Thyroid gland (tissue), 4 donors: ENCODE data around the gene USP2. TPM values are rescaled to one million over a fixed set of nuclear protein-coding genes. Genes with fewer than 3 reads are reported as not detected.

Experiments
- DNase-seq, 2 donors: peaks; one replicate each; pipeline ENCODE4 v3.0.0-alpha.2; 2019
- H3K27ac ChIP-seq, 3 donors: fragments of 200-600 bp; sonication (generic); 1 replicate in 2 of 3; 2 replicates in 1 of 3; pipeline ENCODE4 v1.5.1; 2016 to 2019; ENCODE audit warnings: mild to moderate bottlenecking in 1 of 3, moderate library complexity in 1 of 3
- H3K27me3 ChIP-seq: fragments of 200-600 bp; sonication (generic); one replicate; pipeline ENCODE4 v1.5.1; 2019
- H3K36me3 ChIP-seq, 2 donors: fragments of 200-600 bp; sonication (generic); one replicate each; pipeline ENCODE4 v1.5.1; 2016 to 2019
- H3K4me1 ChIP-seq, 2 donors: fragments of 200-600 bp; sonication (generic); one replicate each; pipeline ENCODE4 v1.5.1; 2017 to 2019
- H3K4me3 ChIP-seq, 3 donors: fragments of 200-600 bp; sonication (generic); replicated peaks in 1 of 3; 1 replicate in 2 of 3; 2 replicates in 1 of 3; pipeline ENCODE4 v1.5.1; 2016; ENCODE audit warnings: mild to moderate bottlenecking in 1 of 3
- H3K9me3 ChIP-seq: fragments of 200-600 bp; sonication (generic); one replicate; pipeline ENCODE4 v1.5.1; 2017
- CTCF ChIP-seq, 6 experiments: fragments of 200-600 bp in 3 of 6; fragments of 450-650 bp in 3 of 6; sonication (generic) in 3 of 6; IDR thresholded peaks; one replicate each; pipeline ENCODE4 v1.5.1; 2016 to 2019; ENCODE audit warnings: antibody characterized with exemption in 6 of 6, mild to moderate bottlenecking in 2 of 6, inconsistent platforms in 1 of 6, moderate library complexity in 1 of 6
- POLR2A ChIP-seq, 2 donors: fragments of 450-650 bp; IDR thresholded peaks; one replicate each; pipeline ENCODE4 v1.6.1; 2017; ENCODE audit warnings: antibody characterized with exemption in 2 of 2, mild to moderate bottlenecking in 2 of 2, moderate library complexity in 1 of 2
- WGBS, 2 donors: methylation state at CpG; one replicate each; pipeline ENCODE4 v1.1.5; 2017; 5-methylcytosine and 5-hydroxymethylcytosine counted together
- intact Hi-C: fragments of 100-400 bp; cut with DNase I; formaldehyde crosslinking; loops from one replicate; pipeline ENCODE4 v1.15.1; 2023
- total RNA-seq, 4 donors: library from RNA; depleted of rRNA; stranded (reverse); fragments of >200 nt; gene quantifications; one replicate each; pipeline ENCODE4 v1.2.3, GENCODE V29; 2016

The USP2 gene
- total RNA-seq, 4 donors from 2014 or later: 2.0 to 5.3 (median 4.6) TPM

GRCh38 chr11:119365071-119365591 lies 16.4 kb downstream of the USP2 start:
- no peaks in the 10 kb centered on the region for H3K9me3 ChIP-seq
- TF ChIP-seq POLR2A (IDR thresholded peaks at IDR 0.05): no peak
- TF ChIP-seq CTCF (IDR thresholded peaks at IDR 0.05): no peak
- 75 to 78% methylated on average over 6 of the region's 6 CpGs for WGBS, 2 donors
- H3K4me1 ChIP-seq: peaks cover 59 to 76% of the 10 kb centered on the region in 2 donors
- no peaks in the 10 kb centered on the region for H3K36me3 ChIP-seq
- intact Hi-C loops: no loop called here
- H3K27me3 ChIP-seq: no peaks in the 10 kb centered on the region
- H3K27ac ChIP-seq: peak overlapping the region in 1 of 3 donors; percentile 60
- no peak overlapping the region for H3K4me3 ChIP-seq
- DNase-seq: no peak

GRCh38 chr11:119363851-119364590 lies 17.5 kb downstream of the USP2 start:
- Histone ChIP-seq H3K4me3 (peak overlapping the region in 2 of 3 donors; percentile 17 to 37), H3K36me3 (no peaks in the 10 kb centered on the region), H3K4me1 (peaks cover 48 to 64% of the 10 kb centered on the region in 2 donors), H3K27me3 (no peaks in the 10 kb centered on the region), H3K27ac (peak overlapping the region; percentile 49 to 88 (median 85)), H3K9me3 (no peaks in the 10 kb centered on the region)
- DNase-seq: peak; percentile 49 to 63
- TF ChIP-seq CTCF (IDR thresholded peaks at IDR 0.05) (no peak), POLR2A (IDR thresholded peaks at IDR 0.05) (peak in 1 of 2 donors; percentile 82)
- WGBS, 2 donors: 3 to 18% methylated on average over 4 to 7 of the region's 88 CpGs
- intact Hi-C loops: no loop called here

- DNase-seq: peak; percentile 41 to 59
- WGBS, 2 donors: 35 to 62% methylated on average over 17 to 38 of the region's 44 CpGs
- TF ChIP-seq CTCF (IDR thresholded peaks at IDR 0.05): no peak
- no peak for TF ChIP-seq POLR2A (IDR thresholded peaks at IDR 0.05)
- H3K4me3 ChIP-seq: peak overlapping the region in 2 of 3 donors; percentile 17 to 37
- no peaks in the 10 kb centered on the region for H3K27me3 ChIP-seq
- peaks cover 41 to 57% of the 10 kb centered on the region in 2 donors for H3K4me1 ChIP-seq
- intact Hi-C loops: no loop called here
- no peaks in the 10 kb centered on the region for H3K9me3 ChIP-seq
- no peaks in the 10 kb centered on the region for H3K36me3 ChIP-seq
- H3K27ac ChIP-seq: peak overlapping the region; percentile 49 to 88 (median 85)
Measured at GRCh38 chr11:119363081-119363850, 18.2 kb downstream of the USP2 start.

GRCh38 chr11:119362741-119363080 lies 18.8 kb downstream of the USP2 start:
- intact Hi-C loops: no loop called here
- DNase-seq: no peak
- Histone ChIP-seq H3K36me3 (no peaks in the 10 kb centered on the region), H3K27me3 (no peaks in the 10 kb centered on the region), H3K27ac (peak overlapping the region; percentile 36 to 88 (median 85)), H3K4me3 (no peak overlapping the region), H3K9me3 (no peaks in the 10 kb centered on the region), H3K4me1 (peaks cover 37 to 52% of the 10 kb centered on the region in 2 donors)
- TF ChIP-seq POLR2A (IDR thresholded peaks at IDR 0.05) (no peak), CTCF (IDR thresholded peaks at IDR 0.05) (no peak)
- WGBS, 2 donors: 87% methylated on average over 5 of the region's 5 CpGs
